Left ventricle myocardium superior (tissue), 1 donor: ENCODE results near the gene FXR1. TPM values are rescaled to one million over a fixed set of nuclear protein-coding genes. Genes with fewer than 3 reads are reported as not detected.
"Not testable (repeated sequence)": the region's sequence is repeated elsewhere in the genome, so short reads cannot be mapped to it uniquely, and the experiment has no call there.

ENCODE experiments used
- ATAC-seq: fragments of 200-7000 bp; cut with Tn5 transposase; one replicate; pipeline ENCODE4 v1.9.1; 2020; ENCODE audit warnings: mild to moderate bottlenecking, moderate library complexity
- DNase-seq: peaks from one replicate; pipeline ENCODE4 v3.0.0-alpha.2; 2020
- intact Hi-C: fragments of 100-400 bp; cut with micrococcal nuclease; formaldehyde crosslinking; loops from one replicate; pipeline ENCODE4 v1.11.0; 2022
- long read RNA-seq: library from polyadenylated mRNA; unstranded; transcript quantifications from one replicate; pipeline ENCODE4 v2.0.0, GENCODE V29; 2021
- total RNA-seq: library from RNA; stranded (reverse); fragmentation: NEBNext Ultra II Directional; extraction: Animal tissue kit (Norgen Biotek cat#: 25700); gene quantifications from one replicate; pipeline ENCODE4 v1.2.1, GENCODE V29; 2021
- donor health status: DM: no; HTN: yes; CAD: no; lungs with severe emphysema.

The FXR1 gene
- 328 TPM for total RNA-seq
- long read RNA-seq, full-length matches to known transcripts: 6 of 147 reads
- long read RNA-seq, partial matches to known transcripts: 18 of 147 reads
- long read RNA-seq, other reads (novel, unspliced or antisense): 123 of 147 reads

- DNase-seq (peak; percentile 93), ATAC-seq (peak; percentile 99)
- intact Hi-C loops: no loop called here
These were observed at the start of gene FXR1 for GRCh38 chr3:180912304-180913296. Gene FXR1, plus strand, starts transcription at chr3:180912670. Its CDS starts 16 bp downstream, at chr3:180912686.

DNA sequence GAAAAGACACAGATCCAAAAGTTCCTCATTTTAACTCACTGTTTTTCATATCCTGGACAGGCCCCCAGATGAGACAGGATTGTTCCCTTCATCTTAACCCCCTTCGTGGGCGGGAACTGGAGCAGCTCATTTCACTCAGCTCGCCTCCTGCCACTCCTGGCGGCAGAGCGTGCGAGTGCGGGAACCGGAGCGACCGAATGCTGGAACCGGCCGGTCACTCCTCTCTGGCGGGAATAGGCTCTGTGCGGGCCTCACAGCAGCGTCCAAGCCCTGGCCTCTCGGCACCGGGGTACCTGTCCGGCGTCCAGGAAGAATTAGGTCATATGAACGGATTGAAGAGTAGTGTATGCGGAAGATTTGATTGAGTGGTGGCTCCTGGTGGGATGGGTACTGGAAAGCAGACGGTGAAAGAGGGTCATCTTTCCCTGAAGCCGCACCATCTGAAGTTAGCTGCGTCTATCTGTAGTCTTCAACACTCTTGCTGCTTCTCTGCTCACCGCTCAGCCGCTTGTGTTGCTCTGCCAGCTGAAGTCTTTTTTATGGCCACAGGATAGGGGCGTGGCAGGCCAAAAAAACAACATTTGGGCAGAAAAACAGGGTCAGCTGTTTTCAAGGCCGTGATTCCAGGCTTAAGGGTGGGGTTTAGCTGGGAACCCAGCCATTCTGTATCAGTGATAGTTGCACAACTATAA lies 42.3 kb upstream of the FXR1 start:
- DNase-seq (peak; percentile 50), ATAC-seq (peak; percentile 83)
- intact Hi-C loops: no loop called here

DNA sequence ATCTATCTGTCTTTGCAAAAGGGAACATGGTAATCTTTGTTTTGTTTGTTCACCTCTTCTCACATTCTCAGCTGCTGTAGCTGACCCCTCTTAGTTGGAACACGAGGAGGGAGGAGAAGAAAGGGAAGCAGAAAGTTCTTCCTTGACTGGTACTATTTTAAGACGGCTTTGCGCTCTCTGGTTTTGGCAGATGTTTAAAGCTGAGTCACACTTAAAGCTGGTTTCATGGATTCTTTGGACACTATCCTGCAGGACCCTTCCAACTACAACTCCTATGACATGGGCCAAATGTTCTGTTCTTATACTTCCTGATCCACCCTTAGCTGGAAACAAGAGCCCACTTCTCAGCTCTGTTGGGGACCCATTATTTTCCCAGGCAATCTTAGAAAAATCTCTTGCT lies 40.6 kb upstream of the FXR1 start:
- DNase-seq (no peak), ATAC-seq (peak; percentile 78)
- intact Hi-C loops: no loop called here

GRCh38 chr3:180872430-180872829 lies 40.0 kb upstream of the FXR1 start:
- intact Hi-C loops, ATAC-seq, DNase-seq: not testable (repeated sequence)

DNA sequence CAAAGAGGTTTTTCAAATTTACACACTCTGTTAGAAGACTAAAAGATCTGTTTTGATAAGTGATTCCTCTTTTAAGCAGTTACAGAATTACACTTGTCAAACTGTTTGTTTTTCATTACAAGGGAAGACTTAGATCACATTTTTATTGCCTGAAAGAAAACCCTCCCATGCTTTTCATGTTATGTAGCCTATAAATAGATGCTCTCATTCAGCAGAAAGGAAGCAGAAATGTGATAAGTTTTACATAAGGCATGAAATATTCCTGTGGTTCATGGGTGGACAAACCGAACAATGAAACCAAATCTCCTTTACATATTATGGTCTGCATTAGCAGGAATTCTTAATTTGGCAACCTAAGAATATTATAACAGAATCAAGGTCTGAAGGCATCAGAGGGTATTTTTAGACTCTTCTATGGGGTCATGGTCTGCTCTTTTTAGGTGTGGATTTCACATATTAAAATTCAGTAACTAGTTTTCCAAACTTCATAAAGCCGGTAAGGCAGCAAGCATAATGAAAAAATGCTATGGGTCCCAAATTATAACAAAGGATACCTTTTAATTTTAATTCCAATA lies 37.3 kb upstream of the FXR1 start:
- ATAC-seq: no peak
- intact Hi-C loops: no loop called here
- DNase-seq: no peak

- intact Hi-C loops: no loop called here
- no peak for ATAC-seq
- no peak for DNase-seq
These were observed 31.2 kb upstream of the FXR1 start for GRCh38 chr3:180881065-180881801.

DNA sequence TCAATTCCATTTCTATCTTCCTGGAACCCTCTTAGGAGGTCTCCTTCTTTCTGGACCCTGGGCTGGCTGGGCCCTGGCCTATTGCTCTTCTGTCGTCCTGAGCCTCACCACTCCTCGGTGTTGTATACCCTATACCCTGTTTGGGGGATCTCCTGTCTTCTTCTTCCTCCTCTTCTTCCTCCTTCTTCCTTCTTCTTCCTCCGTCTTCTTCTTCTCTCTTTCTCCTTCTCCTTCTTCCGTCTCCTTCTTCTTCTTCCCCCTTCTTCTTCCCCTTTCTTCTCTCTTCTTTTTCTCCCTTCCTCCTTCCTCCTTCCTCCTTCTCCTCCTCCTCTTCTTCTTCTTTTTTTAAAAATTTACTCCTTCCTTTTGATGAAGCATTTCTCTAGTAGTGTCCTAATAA lies 30.4 kb upstream of the FXR1 start:
- ATAC-seq: no peak
- intact Hi-C loops: no loop called here
- no peak for DNase-seq

- DNase-seq (no peak), ATAC-seq (no peak)
- intact Hi-C loops: no loop called here
These were observed 23.4 kb upstream of the FXR1 start for GRCh38 chr3:180888992-180889560.

DNA sequence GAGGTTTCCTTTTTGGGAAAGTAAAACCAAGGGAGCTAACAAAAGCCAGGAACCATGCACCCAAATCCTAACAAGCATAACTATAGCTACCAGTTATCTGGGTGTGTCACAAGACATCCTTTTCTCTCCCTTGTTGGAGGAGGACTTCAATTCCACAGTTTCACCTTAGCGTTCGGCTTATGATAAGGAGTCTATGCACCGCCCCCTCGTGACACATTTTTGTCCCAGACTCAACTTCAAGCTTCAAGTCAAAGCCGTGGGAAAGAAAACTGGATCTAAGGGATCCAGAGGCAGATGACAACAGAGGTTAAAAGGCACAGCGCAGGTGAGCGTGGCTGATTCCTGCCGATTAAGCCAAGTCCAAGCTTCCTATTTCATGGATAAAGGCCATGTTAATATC lies 13.9 kb upstream of the FXR1 start:
- no peak for ATAC-seq
- intact Hi-C loops: no loop called here
- DNase-seq: no peak

GRCh38 chr3:180909369-180910127 lies 2.9 kb upstream of the FXR1 start:
- no peak for DNase-seq
- no peak for ATAC-seq
- intact Hi-C loops: no loop called here

- intact Hi-C loops: no loop called here
- no peak for ATAC-seq
- DNase-seq: no peak
These were observed 1.6 kb upstream of the FXR1 start for GRCh38 chr3:180910823-180911222.

GRCh38 chr3:180911876-180912303 lies 580 bp upstream of the FXR1 start:
- DNase-seq: no peak
- no peak for ATAC-seq
- intact Hi-C loops: no loop called here

- DNase-seq: no peak
- ATAC-seq: no peak
- intact Hi-C loops: no loop called here
These were observed 1.3 kb downstream of the FXR1 start for GRCh38 chr3:180913581-180914404.

DNA sequence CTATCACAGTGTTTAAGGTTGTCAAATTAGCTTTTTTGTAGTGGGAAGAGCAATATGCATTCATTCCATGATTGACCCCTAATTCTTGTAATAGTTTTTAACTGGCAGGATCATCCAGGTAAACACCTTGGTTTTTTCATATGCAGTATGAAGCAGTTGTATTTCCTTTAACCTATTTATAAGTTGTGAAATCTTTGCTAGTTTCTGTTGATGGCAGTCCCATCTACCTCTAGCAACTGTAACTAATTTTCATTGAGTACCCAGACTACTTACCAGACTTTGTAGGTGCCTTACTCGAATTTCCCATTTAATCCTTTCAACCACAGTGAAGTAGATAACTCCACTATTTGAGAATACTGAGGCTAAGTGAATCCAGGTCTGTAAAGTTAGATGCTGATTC lies 6.1 kb downstream of the FXR1 start:
- ATAC-seq: no peak
- intact Hi-C loops: no loop called here
- DNase-seq: no peak

DNA sequence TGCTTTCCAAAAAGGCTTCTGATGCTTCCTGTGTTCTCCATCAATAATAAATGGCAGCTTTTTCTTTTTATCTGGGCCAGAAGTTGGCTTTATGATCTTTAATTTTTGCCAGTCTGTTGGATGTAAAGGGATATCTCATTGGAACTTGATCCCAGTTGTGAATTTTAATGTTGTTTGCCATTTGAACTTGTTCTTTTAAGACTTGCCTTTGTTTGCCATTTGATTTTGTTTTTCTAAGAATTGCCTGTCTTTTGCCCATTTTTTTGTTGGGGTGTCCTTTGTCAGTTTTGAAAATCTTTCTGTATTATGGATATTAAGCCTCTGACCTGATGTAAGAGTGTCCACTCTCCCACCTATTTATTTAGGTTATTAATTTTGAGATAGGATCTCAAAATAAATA lies 9.8 kb downstream of the FXR1 start:
- intact Hi-C loops: loop anchor here (10.0 kb wide), 1 partner anchor 63 kb away; the partner anchor contains the start of gene DNAJC19
- DNase-seq: no peak
- no peak for ATAC-seq

DNA sequence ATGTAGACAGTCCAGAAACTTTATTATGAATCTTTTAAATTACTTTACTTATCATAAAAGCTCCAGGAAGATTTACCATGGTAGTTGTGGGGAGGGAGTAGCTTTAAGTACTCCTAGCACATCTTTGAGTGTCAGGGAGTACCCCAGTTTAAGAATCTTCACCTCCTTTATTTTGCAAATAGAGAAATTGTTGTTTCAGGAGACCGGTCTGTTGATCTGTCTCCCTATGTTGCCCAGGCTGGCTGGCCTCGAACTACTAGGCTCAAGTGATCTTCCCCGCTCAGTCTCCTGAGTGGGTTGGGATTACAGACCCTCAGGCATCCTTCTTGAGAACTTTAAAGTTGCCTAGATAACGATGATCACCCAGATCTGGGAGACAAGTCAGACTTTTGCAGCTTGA lies 11.1 kb downstream of the FXR1 start:
- ATAC-seq (no peak), DNase-seq (no peak)
- intact Hi-C loops: loop anchor here (10.0 kb wide), 1 partner anchor 61 kb away; the partner anchor contains the start of gene DNAJC19

DNA sequence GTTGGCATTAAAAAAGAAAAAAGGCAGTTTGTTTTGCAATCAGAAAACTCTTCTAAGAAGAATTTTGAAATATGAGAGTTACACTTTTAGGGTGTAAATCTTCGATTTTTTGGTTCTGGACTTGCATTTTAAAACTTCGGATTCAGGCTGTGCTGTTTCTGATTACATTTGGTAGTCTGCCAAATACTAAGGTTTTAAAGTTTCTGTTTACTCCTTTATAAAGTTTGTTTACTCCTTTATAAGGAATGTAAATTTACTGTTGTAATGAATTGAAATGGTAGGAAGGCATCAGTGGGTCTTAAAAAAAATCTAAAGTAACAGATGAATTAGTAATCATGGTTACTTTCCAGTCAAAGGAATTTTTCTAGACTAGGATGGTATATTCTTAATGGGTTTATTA lies 14.1 kb downstream of the FXR1 start:
- no peak for DNase-seq
- intact Hi-C loops: loop anchor here (10.0 kb wide), 1 partner anchor 58 kb away; the partner anchor contains the start of gene DNAJC19
- ATAC-seq: no peak
